ENCODE results near the gene RIPOR3.

DNA sequence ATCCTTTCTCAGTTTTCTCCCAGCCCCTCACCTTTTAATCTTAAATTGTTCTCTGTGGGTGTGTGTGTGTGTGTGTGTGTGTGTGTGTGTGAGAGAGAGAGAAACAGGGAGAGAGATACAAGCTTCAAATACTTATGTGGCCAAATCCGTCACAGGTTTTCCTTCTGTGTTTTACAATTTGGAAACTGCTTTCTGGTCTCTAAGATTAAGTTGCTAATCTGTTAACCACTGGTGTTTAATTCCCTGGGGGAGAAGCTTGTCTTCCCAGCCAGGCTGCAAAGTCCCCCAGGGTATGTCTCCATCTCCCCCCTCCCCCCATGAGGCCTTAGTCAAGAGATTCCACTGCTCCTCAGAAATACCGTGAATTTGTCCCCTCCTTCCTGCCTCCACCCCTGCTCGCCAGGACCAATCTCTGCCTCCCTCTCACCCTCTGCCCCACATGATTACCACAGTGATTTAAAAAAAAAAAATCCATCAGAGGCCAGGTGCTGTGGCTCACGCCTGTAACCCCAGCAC lies 49.0 kb downstream of the RIPOR3 start:
- TF ChIP-seq, protein P1, sequence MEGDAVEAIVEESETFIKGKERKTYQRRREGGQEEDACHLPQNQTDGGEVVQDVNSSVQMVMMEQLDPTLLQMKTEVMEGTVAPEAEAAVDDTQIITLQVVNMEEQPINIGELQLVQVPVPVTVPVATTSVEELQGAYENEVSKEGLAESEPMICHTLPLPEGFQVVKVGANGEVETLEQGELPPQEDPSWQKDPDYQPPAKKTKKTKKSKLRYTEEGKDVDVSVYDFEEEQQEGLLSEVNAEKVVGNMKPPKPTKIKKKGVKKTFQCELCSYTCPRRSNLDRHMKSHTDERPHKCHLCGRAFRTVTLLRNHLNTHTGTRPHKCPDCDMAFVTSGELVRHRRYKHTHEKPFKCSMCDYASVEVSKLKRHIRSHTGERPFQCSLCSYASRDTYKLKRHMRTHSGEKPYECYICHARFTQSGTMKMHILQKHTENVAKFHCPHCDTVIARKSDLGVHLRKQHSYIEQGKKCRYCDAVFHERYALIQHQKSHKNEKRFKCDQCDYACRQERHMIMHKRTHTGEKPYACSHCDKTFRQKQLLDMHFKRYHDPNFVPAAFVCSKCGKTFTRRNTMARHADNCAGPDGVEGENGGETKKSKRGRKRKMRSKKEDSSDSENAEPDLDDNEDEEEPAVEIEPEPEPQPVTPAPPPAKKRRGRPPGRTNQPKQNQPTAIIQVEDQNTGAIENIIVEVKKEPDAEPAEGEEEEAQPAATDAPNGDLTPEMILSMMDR (conservative IDR thresholded peaks at IDR 0.05; ENCODE audit: low read length), result no peak
- TF ChIP-seq EZH2phosphoT487 (IDR thresholded peaks at IDR 0.05; ENCODE audit: borderline replicate concordance, low read depth, low read length), result no peak

All from OCI-LY7 (cell line).